GF-D8 (cell line): ENCODE results near the gene GNA12.

ENCODE experiments used
- DNase-seq: peaks from one replicate; lab custom pipeline; 2025; lab: John Stamatoyannopoulos, UW

GNA12 gene, protein sequence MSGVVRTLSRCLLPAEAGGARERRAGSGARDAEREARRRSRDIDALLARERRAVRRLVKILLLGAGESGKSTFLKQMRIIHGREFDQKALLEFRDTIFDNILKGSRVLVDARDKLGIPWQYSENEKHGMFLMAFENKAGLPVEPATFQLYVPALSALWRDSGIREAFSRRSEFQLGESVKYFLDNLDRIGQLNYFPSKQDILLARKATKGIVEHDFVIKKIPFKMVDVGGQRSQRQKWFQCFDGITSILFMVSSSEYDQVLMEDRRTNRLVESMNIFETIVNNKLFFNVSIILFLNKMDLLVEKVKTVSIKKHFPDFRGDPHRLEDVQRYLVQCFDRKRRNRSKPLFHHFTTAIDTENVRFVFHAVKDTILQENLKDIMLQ

DNA sequence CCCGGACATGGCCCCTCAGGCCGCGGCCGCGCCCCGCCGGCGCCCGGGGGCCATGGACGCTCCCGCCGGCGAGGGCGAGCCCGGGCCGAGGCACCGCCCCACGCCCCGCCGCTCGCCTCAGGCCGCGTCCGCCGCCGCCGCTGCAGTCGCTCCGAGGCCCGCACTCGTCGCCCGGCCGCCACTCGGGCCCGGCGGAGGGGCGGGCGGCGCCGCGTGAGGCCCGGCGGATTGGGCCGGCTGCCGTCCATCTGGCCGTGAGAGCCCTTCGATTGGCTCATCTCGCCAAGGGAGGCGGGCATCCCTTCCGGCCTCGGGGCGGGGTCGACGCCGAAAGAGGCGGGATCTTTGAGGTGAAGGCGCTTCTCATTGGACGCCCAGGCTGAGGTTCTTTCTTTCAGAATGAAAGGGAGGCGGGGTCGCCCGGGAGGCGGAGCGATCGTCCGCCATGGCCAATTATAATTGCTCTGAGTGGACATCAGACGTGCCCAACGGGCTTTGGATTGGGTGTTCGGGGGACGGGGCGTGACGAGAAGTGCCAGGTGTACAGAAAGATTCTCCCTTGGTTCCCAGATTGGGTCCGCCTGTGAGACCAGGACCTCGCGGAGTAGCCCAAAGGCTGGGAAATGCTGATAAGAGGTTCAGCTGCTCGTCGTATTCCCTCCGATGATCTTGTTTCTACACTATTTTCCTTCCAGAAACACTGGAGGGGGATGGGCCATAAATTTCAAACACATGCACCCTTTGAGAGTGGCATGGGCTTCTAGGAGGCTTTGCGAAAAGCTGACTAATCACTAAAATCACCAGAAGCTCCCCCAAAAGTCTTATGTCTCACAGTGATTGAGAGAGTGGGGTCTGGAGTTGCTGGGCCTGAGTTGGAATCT is at the start of gene GNA12:
Gene GNA12 (minus strand): TSS at position 156 of the 881 bp plus-strand sequence. CDS start 147 bp downstream, at position 9.
- DNase-seq = peak; percentile 96

GRCh38 chr7:2893411-2893861 is 49.3 kb upstream of the GNA12 start:
- DNase-seq = no peak

- no peak for DNase-seq
Observed at GRCh38 chr7:2892549-2892948, 48.4 kb upstream of the GNA12 start.

DNA sequence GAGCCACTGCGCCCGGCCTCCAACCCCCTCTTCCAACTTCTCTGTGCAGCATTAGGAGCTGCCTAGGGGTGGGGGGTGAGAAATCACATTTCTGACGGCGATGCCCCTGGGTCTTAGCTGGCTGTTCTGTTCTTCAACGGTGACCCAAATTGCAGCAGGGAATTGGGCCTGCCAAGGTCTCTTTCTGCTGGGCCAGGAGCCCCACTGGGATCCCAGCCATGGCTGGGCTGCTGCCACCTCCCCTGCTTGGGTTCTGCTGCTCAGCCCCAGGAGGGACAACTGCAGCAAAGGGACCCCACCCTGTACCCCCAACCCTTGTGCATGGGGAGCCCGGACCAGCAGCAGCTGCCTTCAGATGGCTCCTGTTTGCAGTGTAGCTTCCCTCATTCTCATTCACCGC is 43.7 kb upstream of the GNA12 start:
- DNase-seq = no peak

DNA sequence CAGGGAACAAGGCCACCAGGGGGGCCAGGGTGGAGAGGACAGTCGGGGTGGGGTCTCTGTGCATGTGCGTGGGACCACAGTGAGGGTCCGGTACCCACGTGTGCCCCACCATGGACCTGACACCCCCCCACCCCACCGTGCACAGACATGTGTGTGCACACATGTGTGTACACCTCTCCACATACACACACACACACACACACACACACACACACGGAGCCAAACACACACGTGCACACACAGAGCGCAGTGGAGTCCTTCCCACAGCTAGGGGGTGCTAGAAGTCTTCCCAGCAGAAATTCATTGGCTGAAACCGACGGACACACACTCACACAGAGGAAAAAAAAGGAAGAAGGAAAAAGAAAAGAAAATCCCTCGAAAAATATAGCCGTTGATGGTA is 42.8 kb upstream of the GNA12 start:
- DNase-seq = peak; percentile 52

DNA sequence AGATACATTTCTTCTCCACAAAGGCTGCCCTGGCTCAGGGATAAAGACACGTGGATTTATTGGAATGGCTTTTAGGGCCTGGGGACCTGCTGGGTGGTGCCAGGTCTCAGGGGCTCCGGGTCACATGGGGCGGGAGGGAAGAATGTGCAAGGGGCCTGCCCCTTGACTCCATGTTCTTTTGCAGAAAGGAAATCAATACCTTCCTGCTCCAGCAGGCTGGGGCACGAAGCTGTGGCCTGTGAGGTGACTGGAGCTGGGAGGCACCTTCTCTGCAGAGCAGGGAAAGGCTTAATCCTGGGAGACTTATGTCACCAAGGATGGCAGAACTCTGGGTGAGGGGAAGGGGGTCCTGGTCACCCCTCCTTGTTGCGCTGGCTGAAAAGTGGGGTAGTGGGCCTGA is 42.3 kb upstream of the GNA12 start:
- DNase-seq = no peak

- DNase-seq = no peak
Observed at GRCh38 chr7:2884161-2884560, 40.1 kb upstream of the GNA12 start.

DNA sequence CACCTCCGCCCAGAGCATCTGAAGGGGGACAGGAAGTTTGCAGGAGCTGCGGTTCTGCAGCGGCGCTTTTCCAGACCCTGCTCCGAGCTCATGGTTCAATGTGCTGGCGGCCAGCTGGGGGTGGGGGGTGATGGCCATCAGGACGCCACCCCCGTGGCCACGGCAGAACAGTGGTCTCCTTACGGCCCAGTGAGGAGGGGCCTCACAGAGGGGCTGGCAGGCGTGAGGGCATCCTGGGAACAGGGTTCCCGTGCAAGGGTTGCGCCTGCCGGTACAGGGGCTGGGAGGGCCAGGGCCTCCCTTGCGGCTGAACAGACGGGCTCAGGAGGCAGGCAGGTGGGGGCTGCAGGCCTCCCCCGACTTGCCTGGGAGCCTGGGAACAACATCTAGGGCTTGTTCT is 39.0 kb upstream of the GNA12 start:
- no peak for DNase-seq

- no peak for DNase-seq
Observed at GRCh38 chr7:2882111-2882510, 38.0 kb upstream of the GNA12 start.

DNA sequence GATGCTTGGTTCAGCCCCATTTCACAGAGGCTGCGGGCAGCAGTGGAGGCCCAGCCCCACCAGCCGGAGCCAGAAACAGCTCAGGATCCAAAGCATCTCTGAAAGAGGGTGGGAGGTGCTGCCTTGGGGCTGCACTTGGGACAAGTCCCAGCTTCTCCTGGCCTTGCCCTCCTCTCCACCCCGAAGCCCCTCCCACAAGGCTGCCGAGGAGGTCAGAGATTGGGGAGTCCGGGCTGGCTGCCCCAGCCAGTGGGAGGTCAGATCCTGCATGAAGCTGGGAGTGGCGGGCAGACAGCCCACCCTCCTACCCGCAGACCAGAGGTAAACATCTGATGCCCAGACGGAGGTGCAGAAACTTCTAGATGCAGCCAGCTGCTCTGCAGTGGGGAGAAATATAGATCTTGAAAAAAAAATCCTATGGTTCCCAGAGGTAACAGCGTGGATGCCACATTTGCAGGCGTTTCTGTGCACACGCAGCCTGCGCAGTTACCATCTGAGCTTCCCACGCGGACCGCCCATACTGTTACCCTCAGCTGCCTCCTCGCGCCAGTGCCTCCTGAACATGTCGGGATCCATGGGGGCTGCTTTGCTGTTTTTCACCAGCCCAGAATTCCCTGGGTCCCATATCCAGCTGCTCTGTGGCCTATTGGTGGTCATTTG is 36.9 kb upstream of the GNA12 start:
- DNase-seq = no peak

GRCh38 chr7:2880051-2880450 is 35.9 kb upstream of the GNA12 start:
- no peak for DNase-seq

- no peak for DNase-seq
Observed at GRCh38 chr7:2879354-2879753, 35.2 kb upstream of the GNA12 start.

DNA sequence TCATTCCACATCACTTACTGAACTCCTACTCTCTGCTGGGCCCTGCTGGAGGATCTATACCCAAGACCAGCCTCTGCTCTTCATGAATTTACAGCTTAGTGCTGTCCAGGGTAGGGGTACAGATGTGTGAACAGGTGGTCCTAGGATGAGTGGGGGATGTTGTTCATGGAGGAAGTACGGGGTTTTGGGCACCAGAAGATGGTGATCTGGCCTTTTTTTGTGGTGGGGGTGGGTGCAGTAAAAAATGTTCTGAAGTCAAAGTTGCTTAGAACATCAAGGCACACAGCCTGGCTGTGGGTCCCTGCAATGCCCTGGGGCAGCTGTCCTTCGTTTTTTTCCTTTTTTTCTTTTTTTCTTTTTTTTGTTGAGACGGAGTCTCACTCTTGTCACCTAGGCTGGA is 34.2 kb upstream of the GNA12 start:
- no peak for DNase-seq

- no peak for DNase-seq
Observed at GRCh38 chr7:2876031-2876731, 32.1 kb upstream of the GNA12 start.

GRCh38 chr7:2873686-2874551 is 29.8 kb upstream of the GNA12 start:
- DNase-seq = no peak

- no peak for DNase-seq
Observed at GRCh38 chr7:2873146-2873545, 29.0 kb upstream of the GNA12 start.

- no peak for DNase-seq
Observed at GRCh38 chr7:2872296-2872874, 28.3 kb upstream of the GNA12 start.

DNA sequence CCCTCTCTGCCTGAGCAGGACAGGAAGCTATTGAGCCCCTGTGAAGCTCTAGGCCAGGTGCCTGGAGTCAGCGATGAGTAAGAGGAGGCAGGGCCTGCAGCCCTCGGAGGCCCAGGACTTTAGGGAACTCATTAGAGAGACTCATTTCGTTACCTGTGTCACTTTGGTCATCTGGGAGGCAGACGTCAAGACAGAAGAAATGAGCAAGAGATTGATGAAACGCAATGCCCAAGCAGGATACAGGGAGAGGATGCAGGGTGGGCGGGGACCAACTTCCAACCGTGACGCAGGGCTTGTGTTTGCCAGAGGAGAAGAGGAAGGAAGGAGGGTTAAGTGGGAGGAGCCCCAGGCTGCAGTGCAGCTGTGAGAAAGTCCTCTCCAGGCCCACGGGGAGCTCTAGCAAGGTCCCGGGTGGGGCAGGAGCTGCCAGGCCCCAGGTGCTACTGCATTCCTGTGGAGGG is 26.4 kb upstream of the GNA12 start:
- peak; percentile 42 for DNase-seq

- no peak for DNase-seq
Observed at GRCh38 chr7:2869981-2870380, 25.9 kb upstream of the GNA12 start.

GRCh38 chr7:2866601-2867000 is 22.5 kb upstream of the GNA12 start:
- no peak for DNase-seq
